Activated CD4-positive, alpha-beta memory T cell treated with anti-CD3 and anti-CD28 coated beads, Interleukin-2, amount 10 ng/mL, durations not matched to agents 7 days and 5 days (primary cell): ENCODE data around the gene ZNF598. TPM values are rescaled to one million over a fixed set of nuclear protein-coding genes. Genes with fewer than 3 reads are reported as not detected.

Experiments
- CTCF ChIA-PET: fragments of 350-600 bp; sonication (Branson Sonifier 250); formaldehyde crosslinking; loops from one replicate; lab custom pipeline; 2021; ENCODE audit warnings: antibody characterized with exemption, inconsistent platforms; lab: Charles Lee
- POLR2A ChIA-PET: fragments of 350-600 bp; sonication (Branson Sonifier 250); formaldehyde crosslinking; loops from one replicate; lab custom pipeline; 2021; ENCODE audit warnings: antibody characterized with exemption; lab: Charles Lee
- DNase-seq: peaks from one replicate; pipeline ENCODE4 v3.0.0-alpha.2; 2020
- H3K27ac Mint-ChIP-seq: one replicate; pipeline ENCODE4 v1.8.0; 2021; ENCODE audit warnings: mild to moderate bottlenecking, mixed read lengths
- H3K27me3 Mint-ChIP-seq: one replicate; pipeline ENCODE4 v1.8.0; 2021; ENCODE audit warnings: mixed read lengths
- H3K36me3 Mint-ChIP-seq: one replicate; pipeline ENCODE4 v1.8.0; 2021; ENCODE audit warnings: low read depth, mixed read lengths
- H3K4me1 Mint-ChIP-seq: one replicate; pipeline ENCODE4 v1.8.0; 2021; ENCODE audit warnings: mixed read lengths
- H3K4me3 Mint-ChIP-seq: one replicate; pipeline ENCODE4 v1.8.0; 2021; ENCODE audit warnings: mild to moderate bottlenecking, mixed read lengths
- H3K9me3 Mint-ChIP-seq: one replicate; pipeline ENCODE4 v1.8.0; 2021; ENCODE audit warnings: mixed read lengths
- total RNA-seq, 2 experiments: library from RNA; stranded (reverse); gene quantifications; one replicate each; pipeline ENCODE4 v1.2.3, GENCODE V29; 2021

The ZNF598 gene
- total RNA-seq, 2 experiments from 2014 or later = 52.1 to 53.6 TPM

DNA sequence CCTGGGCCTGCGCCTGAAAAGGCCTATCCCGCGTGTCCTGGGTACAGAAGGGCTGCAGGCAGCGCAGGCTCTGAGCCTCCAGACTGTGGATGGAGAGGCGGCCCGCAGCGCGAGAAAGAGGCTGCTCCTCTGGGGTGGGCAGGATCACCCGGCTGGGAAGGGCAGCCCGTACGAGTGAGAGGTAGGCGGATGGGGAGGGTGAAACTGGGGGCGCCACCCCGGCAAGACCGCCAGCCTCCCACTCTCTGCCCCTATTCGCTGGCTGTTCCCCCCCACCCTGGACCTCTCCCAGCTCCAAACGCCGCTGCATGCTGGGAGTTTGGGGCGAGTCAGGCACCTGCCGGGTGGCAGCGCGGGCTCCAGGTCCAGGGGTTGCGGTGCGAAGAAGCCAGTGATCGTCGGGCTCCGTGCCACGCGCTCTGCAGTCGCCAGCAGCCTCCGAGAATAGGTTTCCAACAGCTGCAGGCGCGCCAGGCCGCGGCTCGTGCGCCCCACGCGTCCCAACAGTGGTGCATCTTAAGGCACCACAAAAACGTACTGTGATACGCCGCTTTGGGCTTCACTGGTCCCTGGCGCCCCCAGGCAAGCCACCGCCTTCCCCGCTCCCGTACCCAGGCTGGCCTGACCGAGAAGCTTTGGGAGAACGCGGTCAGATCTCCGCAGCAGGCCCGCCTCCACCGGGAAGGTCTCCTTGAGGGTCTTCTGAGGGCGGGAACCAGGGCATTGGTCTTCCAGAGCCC is 29.4 kb downstream of the ZNF598 start:
- Mint-ChIP-seq H3K4me1 (peaks cover 17% of the 10 kb centered on the region), H3K4me3 (no peak overlapping the region), H3K27ac (no peak overlapping the region), H3K27me3 (peaks cover 27% of the 10 kb centered on the region), H3K36me3 (peaks cover 13% of the 10 kb centered on the region), H3K9me3 (no peaks in the 10 kb centered on the region)
- CTCF ChIA-PET = no interaction called here
- DNase-seq = no peak
- POLR2A ChIA-PET = interaction anchor here (0.9 to 12.7 kb wide), 4 partner anchors 8 to 16 kb away, joined by 3 to 149 read pairs (median 4); partner anchors contain the start of genes NDUFB10, RNF151, RPS2 and SYNGR3

DNA sequence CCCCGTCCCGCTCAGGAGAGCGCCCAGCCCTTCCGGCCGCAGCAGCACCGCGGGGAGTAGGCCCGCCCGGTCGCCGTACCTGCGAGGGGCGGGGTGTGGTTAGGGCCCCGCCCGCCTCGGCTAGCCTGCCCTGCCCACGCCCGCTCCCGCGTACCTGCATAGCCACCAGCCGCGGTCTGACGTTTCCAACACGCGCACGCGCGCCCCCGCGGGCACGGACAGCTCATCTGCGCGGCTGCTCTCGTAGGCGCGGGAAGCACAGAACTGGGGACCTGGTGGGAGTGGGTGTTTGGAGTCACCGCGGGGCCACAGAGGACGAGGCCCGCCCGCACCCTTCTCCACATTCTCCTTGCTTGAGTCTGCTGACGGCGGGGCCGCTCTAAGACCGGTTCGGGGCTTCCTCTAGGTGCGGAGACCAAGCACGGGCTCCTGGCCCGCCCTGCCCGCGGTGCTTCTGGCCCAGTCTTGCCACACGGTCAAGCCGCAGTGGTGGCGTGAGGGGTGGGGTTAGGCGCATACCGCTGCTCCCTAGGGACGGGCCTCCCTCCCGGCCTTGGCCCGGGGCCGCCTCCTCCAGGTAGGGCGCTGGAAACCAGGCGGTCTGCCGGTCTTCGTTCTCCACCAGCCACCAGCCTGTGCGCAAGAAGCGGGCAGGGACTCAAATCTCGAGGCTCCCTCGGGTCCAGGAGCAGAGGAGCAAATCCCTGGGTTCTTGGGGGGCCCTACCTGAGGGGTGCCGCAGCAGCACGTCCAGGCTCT is 30.2 kb downstream of the ZNF598 start:
- Mint-ChIP-seq H3K27ac (no peak overlapping the region), H3K36me3 (peaks cover 18% of the 10 kb centered on the region), H3K4me1 (peaks cover 12% of the 10 kb centered on the region), H3K27me3 (peaks cover 27% of the 10 kb centered on the region), H3K9me3 (no peaks in the 10 kb centered on the region), H3K4me3 (no peak overlapping the region)
- ChIA-PET CTCF (no interaction called here), POLR2A (interaction anchor here (1.9 to 12.7 kb wide), 3 partner anchors 8 to 16 kb away, joined by 4 to 149 read pairs (median 5); partner anchors contain the start of genes NDUFB10, RNF151, RPS2 and TBL3)
- no peak for DNase-seq

DNA sequence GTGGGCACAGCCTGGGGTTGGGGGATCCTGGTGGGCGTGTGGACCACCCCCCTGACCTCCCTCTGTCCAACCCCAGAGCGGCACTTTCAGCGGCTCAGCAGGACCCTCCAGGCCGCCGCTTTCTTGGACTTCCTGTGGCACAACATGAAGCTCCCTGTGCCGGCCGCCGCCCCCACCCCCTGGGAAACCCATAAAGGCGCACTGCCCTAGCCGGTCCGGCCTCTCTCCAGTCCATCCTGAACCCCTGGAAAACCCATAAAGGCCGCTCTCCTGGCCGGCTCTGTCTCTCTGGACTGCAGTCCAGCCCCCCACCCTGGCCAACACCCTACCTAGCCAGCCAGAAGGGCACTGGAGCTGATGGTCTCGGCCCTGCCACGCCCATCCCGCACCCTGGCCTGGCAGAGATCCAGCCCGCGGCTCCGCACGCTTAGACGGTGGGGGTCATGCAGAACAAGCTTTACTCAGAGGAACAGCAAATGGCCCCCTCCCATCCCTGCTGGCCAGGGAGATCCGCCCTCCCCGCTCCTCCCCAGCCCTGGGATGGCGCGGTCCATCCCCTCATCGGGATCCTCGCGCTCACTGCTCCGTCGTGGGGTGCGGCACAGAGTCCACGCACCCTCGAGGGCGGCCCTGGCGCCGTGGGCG is 31.0 kb downstream of the ZNF598 start:
- H3K27ac Mint-ChIP-seq = no peak overlapping the region
- peaks cover 27% of the 10 kb centered on the region for H3K27me3 Mint-ChIP-seq
- no peaks in the 10 kb centered on the region for H3K9me3 Mint-ChIP-seq
- H3K36me3 Mint-ChIP-seq = peaks cover 18% of the 10 kb centered on the region
- DNase-seq = no peak
- POLR2A ChIA-PET = interaction anchor here (1.1 to 12.7 kb wide), 3 partner anchors 15 to 169 kb away, joined by 3 to 149 read pairs (median 3); partner anchors contain the start of genes NDUFB10, RNF151 and RPS2
- CTCF ChIA-PET = no interaction called here
- no peak overlapping the region for H3K4me3 Mint-ChIP-seq
- peaks cover 12% of the 10 kb centered on the region for H3K4me1 Mint-ChIP-seq

DNA sequence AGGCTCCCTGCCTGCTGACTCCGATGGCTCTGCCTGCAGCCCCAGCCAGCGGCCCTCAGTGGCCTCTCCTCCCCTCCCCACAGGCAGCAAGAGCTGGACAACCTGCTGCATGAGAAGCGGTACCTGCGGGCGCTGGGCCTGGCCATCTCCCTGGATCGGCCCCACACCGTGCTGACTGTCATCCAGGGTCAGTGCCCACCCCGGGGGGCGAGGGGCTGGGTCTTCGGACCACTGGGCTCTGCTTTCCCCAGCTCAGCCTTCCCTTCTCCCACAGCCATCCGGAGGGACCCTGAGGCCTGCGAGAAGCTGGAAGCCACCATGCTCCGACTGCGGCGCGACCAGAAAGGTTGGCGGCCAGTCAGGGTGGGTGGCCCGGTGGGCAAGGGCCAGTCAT is 31.7 kb downstream of the ZNF598 start:
- DNase-seq = no peak
- H3K4me1 Mint-ChIP-seq = peaks cover 13% of the 10 kb centered on the region
- no peaks in the 10 kb centered on the region for H3K9me3 Mint-ChIP-seq
- ChIA-PET CTCF (no interaction called here), POLR2A (interaction anchor here (1.1 to 12.7 kb wide), 4 partner anchors 14 to 177 kb away, joined by 3 to 149 read pairs (median 4); partner anchors contain the start of genes NDUFB10, RNF151 and RPS2)
- H3K4me3 Mint-ChIP-seq = no peak overlapping the region
- H3K27me3 Mint-ChIP-seq = peaks cover 22% of the 10 kb centered on the region
- H3K36me3 Mint-ChIP-seq = peaks cover 18% of the 10 kb centered on the region
- no peak overlapping the region for H3K27ac Mint-ChIP-seq

DNA sequence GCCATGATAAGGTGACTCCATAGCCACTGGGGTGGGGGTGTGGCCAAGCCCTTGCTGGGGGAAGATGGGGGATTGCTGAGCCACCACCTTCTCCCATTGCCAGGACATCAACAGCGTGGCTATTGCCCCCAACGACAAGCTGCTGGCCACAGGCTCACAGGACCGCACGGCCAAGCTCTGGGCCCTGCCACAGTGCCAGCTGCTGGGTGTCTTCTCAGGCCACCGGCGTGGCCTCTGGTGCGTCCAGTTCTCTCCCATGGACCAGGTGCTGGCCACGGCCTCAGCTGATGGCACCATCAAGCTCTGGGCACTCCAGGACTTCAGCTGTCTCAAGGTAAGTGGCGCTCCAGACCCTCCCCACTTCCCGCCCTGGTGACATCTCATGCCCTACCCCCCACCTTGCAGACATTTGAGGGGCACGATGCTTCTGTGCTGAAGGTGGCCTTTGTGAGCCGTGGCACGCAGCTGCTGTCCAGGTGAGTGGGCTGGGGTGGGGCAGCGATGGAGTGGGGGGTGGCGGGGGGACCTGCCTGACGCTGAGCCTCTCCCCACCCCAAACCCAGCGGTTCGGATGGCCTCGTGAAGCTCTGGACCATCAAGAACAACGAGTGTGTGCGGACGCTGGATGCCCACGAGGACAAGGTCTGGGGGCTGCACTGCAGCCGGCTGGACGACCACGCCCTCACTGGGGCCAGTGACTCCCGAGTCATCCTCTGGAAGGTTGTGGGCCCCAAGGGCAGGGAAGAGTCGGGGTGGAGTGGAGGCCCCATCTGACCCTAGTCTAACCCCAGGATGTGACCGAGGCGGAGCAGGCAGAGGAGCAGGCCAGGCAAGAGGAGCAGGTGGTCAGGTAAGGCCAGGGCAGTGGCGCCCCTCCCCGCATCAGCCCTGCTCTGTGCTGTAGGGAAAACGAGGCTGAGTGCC is 32.4 kb downstream of the ZNF598 start:
- ChIA-PET CTCF (no interaction called here), POLR2A (interaction anchor here (1.1 to 12.7 kb wide), 4 partner anchors 13 to 177 kb away, joined by 3 to 149 read pairs (median 4); partner anchors contain the start of genes NDUFB10, RNF151 and RPS2)
- H3K4me3 Mint-ChIP-seq = no peak overlapping the region
- no peaks in the 10 kb centered on the region for H3K9me3 Mint-ChIP-seq
- DNase-seq = no peak
- H3K36me3 Mint-ChIP-seq = peaks cover 18% of the 10 kb centered on the region
- H3K27ac Mint-ChIP-seq = no peak overlapping the region
- H3K4me1 Mint-ChIP-seq = peaks cover 15% of the 10 kb centered on the region
- H3K27me3 Mint-ChIP-seq = peaks cover 16% of the 10 kb centered on the region

DNA sequence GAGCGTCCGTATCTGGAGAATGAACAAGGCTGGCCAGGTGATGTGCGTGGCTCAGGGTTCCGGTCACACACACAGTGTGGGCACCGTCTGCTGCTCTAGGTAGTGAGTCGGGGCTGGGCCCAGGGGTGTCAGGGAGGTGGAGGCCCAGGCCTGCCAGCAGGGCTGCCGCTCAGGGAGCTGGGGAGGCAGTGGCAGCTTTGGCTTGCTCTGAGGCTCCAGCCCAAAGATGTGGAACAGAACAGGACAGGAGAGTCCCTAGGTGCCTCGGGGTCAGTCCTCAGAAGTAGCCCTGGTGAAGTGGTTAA is 33.5 kb downstream of the ZNF598 start:
- POLR2A ChIA-PET = interaction anchor here (12.7 kb wide), 1 partner anchor 12 kb away, joined by 149 read pairs; the partner anchor contains the start of genes NDUFB10, RNF151 and RPS2
- Mint-ChIP-seq H3K27ac (no peak overlapping the region), H3K36me3 (peaks cover 25% of the 10 kb centered on the region), H3K9me3 (no peaks in the 10 kb centered on the region), H3K4me3 (no peak overlapping the region), H3K27me3 (peaks cover 7% of the 10 kb centered on the region), H3K4me1 (peaks cover 20% of the 10 kb centered on the region)
- no peak for DNase-seq
- CTCF ChIA-PET = no interaction called here

DNA sequence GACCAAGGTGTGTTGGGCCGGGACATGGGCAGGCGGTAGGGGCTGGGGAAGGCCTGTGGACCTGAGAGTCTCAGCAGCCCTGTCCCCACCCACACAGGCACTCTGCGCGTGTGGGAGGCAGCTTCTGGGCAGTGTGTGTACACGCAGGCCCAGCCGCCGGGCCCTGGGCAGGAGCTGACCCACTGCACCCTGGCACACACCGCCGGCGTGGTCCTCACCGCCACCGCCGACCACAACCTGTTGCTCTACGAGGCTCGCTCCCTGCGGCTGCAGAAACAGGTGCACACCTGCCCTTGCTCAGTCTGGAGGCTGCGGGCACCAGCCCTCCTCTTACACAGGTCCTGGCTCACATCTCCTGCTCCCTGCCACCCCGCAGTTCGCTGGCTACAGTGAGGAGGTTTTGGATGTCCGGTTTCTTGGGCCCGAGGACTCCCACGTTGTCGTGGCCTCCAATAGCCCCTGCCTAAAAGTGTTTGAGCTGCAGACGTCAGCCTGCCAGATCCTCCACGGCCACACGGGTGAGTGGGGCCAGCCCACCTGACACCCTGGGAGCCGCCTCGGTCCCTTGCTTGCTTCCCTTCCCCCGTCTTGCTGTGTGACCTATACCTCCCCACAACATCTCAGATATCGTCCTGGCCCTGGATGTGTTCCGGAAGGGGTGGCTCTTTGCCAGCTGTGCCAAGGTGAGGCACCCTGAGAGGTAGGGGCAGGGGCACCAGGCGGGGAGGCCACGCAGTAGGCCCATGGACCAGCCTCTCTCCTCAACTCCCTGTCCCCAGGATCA is 34.0 kb downstream of the ZNF598 start:
- Mint-ChIP-seq H3K36me3 (peaks cover 25% of the 10 kb centered on the region), H3K4me3 (no peak overlapping the region), H3K4me1 (peaks cover 25% of the 10 kb centered on the region), H3K27ac (no peak overlapping the region), H3K27me3 (peaks cover 5% of the 10 kb centered on the region), H3K9me3 (no peaks in the 10 kb centered on the region)
- ChIA-PET CTCF (no interaction called here), POLR2A (interaction anchor here (12.7 kb wide), 1 partner anchor 12 kb away, joined by 149 read pairs; the partner anchor contains the start of genes NDUFB10, RNF151 and RPS2)
- DNase-seq = no peak

DNA sequence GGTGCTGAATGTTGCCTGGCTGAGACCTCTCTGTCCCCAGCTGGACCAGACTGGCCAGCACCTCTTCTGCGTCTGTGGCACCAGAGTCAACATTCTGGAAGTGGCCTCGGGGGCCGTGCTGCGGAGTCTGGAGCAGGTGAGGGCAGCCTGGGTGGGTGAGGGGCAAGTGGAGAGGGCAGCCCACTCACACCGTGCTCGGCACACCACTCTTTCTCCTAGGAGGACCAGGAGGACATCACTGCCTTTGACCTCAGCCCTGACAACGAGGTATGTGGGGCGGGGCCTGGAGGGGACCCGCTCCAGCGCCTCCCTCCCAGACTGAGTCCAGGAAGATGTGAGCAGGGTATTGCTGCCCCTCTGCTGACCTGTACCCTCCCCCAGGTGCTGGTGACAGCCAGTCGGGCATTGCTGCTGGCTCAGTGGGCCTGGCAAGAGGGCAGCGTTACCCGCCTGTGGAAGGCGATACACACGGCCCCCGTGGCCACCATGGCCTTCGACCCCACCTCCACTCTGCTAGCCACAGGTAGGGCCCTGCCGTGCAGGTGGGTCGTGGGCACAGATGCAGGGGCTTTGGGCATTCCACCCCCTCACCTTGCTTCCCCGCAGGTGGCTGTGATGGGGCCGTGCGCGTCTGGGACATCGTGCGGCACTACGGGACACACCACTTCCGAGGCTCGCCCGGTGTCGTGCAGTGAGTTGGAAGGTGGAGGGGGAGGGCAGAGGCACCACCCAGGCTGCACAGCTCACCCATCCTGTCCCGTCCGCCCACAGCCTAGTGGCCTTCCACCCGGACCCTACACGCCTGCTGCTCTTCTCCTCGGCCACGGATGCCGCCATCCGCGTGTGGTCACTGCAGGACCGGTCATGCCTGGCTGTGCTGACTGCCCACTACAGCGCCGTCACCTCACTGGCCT is 35.2 kb downstream of the ZNF598 start:
- no peaks in the 10 kb centered on the region for H3K9me3 Mint-ChIP-seq
- DNase-seq = no peak
- no peak overlapping the region for H3K27ac Mint-ChIP-seq
- peaks cover 24% of the 10 kb centered on the region for H3K36me3 Mint-ChIP-seq
- no peaks in the 10 kb centered on the region for H3K27me3 Mint-ChIP-seq
- H3K4me1 Mint-ChIP-seq = peaks cover 29% of the 10 kb centered on the region
- H3K4me3 Mint-ChIP-seq = peak overlapping the region; percentile 17
- ChIA-PET CTCF (no interaction called here), POLR2A (interaction anchor here (1.7 to 12.7 kb wide), 3 partner anchors 9 to 11 kb away, joined by 8 to 149 read pairs (median 47); partner anchors contain the start of genes GFER, NDUFB10, RNF151 and RPS2)

DNA sequence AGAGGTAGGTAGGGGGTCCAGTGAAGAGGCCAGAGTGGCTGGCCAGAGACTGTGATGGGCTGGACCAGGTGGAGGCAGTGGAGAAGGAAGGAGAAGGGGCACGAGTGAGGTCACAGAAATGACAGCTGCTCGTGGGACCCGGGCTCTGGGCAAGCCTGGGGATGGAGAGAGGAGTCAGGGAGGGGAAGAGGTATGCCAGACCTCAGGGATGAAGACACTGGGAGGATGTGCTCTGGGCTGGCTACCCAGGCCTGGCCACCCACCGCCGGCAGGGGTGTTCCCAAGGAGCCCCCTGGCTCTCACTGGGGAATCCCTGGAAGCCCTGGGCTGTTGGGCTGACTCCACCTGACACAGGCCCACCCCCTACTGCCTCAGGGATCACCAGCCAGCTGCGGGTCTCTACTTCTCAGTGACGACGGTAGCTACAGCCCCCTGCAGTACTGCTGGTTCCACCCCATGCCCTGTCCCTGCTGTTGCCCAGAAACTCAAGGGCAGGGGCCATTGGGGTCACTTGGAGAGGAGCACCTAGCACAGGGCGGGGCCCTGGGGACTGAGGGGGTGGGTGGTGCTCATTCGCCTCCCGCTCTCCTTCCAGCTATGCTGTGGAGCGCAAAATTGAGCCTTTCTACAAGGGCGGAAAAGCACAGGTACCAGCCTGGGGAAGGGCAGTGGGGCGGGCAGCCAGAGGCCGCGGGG is 36.0 kb downstream of the ZNF598 start:
- peaks cover 23% of the 10 kb centered on the region for H3K36me3 Mint-ChIP-seq
- H3K4me3 Mint-ChIP-seq = no peak overlapping the region
- H3K4me1 Mint-ChIP-seq = peaks cover 29% of the 10 kb centered on the region
- DNase-seq = no peak
- H3K27me3 Mint-ChIP-seq = no peaks in the 10 kb centered on the region
- POLR2A ChIA-PET = interaction anchor here (0.8 to 3.9 kb wide), 3 partner anchors 9 to 11 kb away, joined by 3 to 47 read pairs (median 8); partner anchors contain the start of genes GFER and RPS2
- CTCF ChIA-PET = no interaction called here
- no peak overlapping the region for H3K27ac Mint-ChIP-seq
- no peaks in the 10 kb centered on the region for H3K9me3 Mint-ChIP-seq

DNA sequence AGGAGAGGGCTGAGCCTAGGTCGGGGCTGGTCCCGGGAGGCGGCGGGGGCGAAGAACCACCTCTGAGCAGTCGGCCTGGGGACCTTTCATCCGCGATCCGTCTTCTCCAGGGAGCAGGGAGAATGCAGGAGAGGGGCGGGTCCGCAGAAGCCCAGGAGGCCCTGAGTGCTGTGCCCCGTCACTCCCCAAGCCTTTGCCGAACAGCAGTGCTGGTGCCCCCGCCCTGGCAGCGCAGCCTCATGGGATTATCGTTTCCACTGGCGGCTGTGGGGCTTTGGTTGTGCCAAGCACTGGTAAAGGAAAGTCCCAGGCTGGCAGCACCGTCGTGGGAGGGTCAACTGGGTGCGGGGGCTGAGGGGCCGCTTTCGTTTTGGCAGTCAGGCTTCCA is 37.1 kb downstream of the ZNF598 start:
- no peaks in the 10 kb centered on the region for H3K9me3 Mint-ChIP-seq
- CTCF ChIA-PET = interaction anchor here (0.8 to 2.3 kb wide), 2 partner anchors 32 to 168 kb away, joined by 3 to 8 read pairs; no protein-coding TSS in a partner anchor
- H3K4me1 Mint-ChIP-seq = peaks cover 31% of the 10 kb centered on the region
- no peaks in the 10 kb centered on the region for H3K27me3 Mint-ChIP-seq
- peak; percentile 28 for DNase-seq
- POLR2A ChIA-PET = interaction anchor here (0.7 to 3.9 kb wide), 10 partner anchors 8 to 190 kb away, joined by 3 to 48 read pairs (median 6); partner anchors contain the start of genes GFER, NDUFB10, NOXO1 and NUBP2
- H3K27ac Mint-ChIP-seq = peak overlapping the region; percentile 95
- peaks cover 20% of the 10 kb centered on the region for H3K36me3 Mint-ChIP-seq
- H3K4me3 Mint-ChIP-seq = peak overlapping the region; percentile 90
